Neural crest cell (in vitro differentiated cells): Measurements from ENCODE around the gene COL4A1. TPM values are rescaled to one million over a fixed set of nuclear protein-coding genes. Genes with fewer than 3 reads are reported as not detected.

Source experiments
- DNase-seq: peaks from one replicate; pipeline ENCODE4 v3.0.0; 2021; ENCODE audit warnings: low read depth, mixed read lengths, low spot score
- H3K27ac Mint-ChIP-seq: one replicate; pipeline ENCODE4 v1.8.0; 2021; ENCODE audit warnings: mild to moderate bottlenecking, mixed read lengths; ENCODE audit not compliant: unreplicated experiment
- H3K27me3 Mint-ChIP-seq: 2 replicates; pipeline ENCODE4 v1.8.0; 2021; ENCODE audit warnings: low read depth, mild to moderate bottlenecking, mixed read lengths
- H3K36me3 Mint-ChIP-seq: 2 replicates; pipeline ENCODE4 v1.8.0; 2021; ENCODE audit warnings: low read depth, mild to moderate bottlenecking, mixed read lengths
- H3K4me1 Mint-ChIP-seq: 2 replicates; pipeline ENCODE4 v1.8.0; 2021; ENCODE audit warnings: mixed read lengths
- H3K4me3 Mint-ChIP-seq: one replicate; pipeline ENCODE4 v1.8.0; 2021; ENCODE audit warnings: mild to moderate bottlenecking, mixed read lengths
- H3K9me3 Mint-ChIP-seq: 2 replicates; pipeline ENCODE4 v1.8.0; 2021; ENCODE audit warnings: mixed read lengths
- CTCF ChIP-seq: fragments of 200-600 bp; sonication (generic); conservative IDR thresholded peaks from 2 replicates; pipeline ENCODE4 v1.5.0; 2021; ENCODE audit warnings: antibody characterized with exemption, mild to moderate bottlenecking
- total RNA-seq: library from RNA; stranded (reverse); gene quantifications from 2 replicates; pipeline ENCODE4 v1.2.1, GENCODE V29; 2021

Gene COL4A1
- total RNA-seq, 1 donor from 2014 or later, result 65.5 TPM

- no peaks in the 10 kb centered on the region for H3K36me3 Mint-ChIP-seq
- DNase-seq, result no peak
- no peak overlapping the region for H3K4me3 Mint-ChIP-seq
- peaks cover 30% of the 10 kb centered on the region for H3K4me1 Mint-ChIP-seq
- TF ChIP-seq CTCF, result no peak
- H3K9me3 Mint-ChIP-seq, result no peaks in the 10 kb centered on the region
- H3K27ac Mint-ChIP-seq, result no peak overlapping the region
- H3K27me3 Mint-ChIP-seq, result no peaks in the 10 kb centered on the region
Observed at GRCh38 chr13:110276553-110276950, 30.4 kb downstream of the COL4A1 start.

GRCh38 chr13:110275931-110276552 is 30.9 kb downstream of the COL4A1 start:
- H3K9me3 Mint-ChIP-seq, result no peaks in the 10 kb centered on the region
- no peak for TF ChIP-seq CTCF
- H3K27me3 Mint-ChIP-seq, result no peaks in the 10 kb centered on the region
- H3K27ac Mint-ChIP-seq, result no peak overlapping the region
- H3K4me1 Mint-ChIP-seq, result peaks cover 32% of the 10 kb centered on the region
- no peaks in the 10 kb centered on the region for H3K36me3 Mint-ChIP-seq
- H3K4me3 Mint-ChIP-seq, result no peak overlapping the region
- DNase-seq, result no peak

DNA sequence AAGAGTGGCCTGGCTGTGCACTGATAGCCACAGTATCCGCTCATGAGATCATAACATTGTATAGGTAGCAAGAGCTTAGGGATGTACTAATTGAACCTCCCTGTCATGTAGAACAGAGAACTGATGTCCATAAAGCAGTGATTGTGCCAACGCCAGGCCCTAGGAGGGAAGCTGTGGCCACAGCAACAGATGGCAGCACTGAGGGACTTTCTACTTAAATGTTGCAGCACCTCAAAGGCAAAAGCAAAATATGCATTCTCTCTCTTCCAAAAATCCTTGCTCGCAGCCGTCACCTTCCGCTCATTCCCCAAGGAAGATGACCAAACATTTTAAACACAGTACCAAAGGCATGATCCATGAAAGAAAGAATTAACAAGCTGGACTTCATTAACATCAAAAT is 32.3 kb downstream of the COL4A1 start:
- peak overlapping the region; percentile 38 for H3K27ac Mint-ChIP-seq
- no peak for DNase-seq

GRCh38 chr13:110273254-110273653 is 33.7 kb downstream of the COL4A1 start:
- no peaks in the 10 kb centered on the region for H3K36me3 Mint-ChIP-seq
- no peaks in the 10 kb centered on the region for H3K9me3 Mint-ChIP-seq
- no peak overlapping the region for H3K27ac Mint-ChIP-seq
- no peak for DNase-seq
- H3K4me3 Mint-ChIP-seq, result no peak overlapping the region
- peaks cover 35% of the 10 kb centered on the region for H3K4me1 Mint-ChIP-seq
- TF ChIP-seq CTCF, result no peak
- no peaks in the 10 kb centered on the region for H3K27me3 Mint-ChIP-seq

More for the DNA sequence above, 32.3 kb downstream of the COL4A1 start:
- H3K9me3 Mint-ChIP-seq, result no peaks in the 10 kb centered on the region
- TF ChIP-seq CTCF, result no peak
- H3K27me3 Mint-ChIP-seq, result no peaks in the 10 kb centered on the region
- no peaks in the 10 kb centered on the region for H3K36me3 Mint-ChIP-seq
- peaks cover 35% of the 10 kb centered on the region for H3K4me1 Mint-ChIP-seq
- H3K4me3 Mint-ChIP-seq, result no peak overlapping the region

- Mint-ChIP-seq H3K4me3 (no peak overlapping the region), H3K4me1 (peaks cover 32% of the 10 kb centered on the region), H3K36me3 (no peaks in the 10 kb centered on the region), H3K27me3 (no peaks in the 10 kb centered on the region), H3K9me3 (no peaks in the 10 kb centered on the region), H3K27ac (no peak overlapping the region)
- TF ChIP-seq CTCF, result no peak
- no peak for DNase-seq
Observed at GRCh38 chr13:110272651-110273050, 34.3 kb downstream of the COL4A1 start.
